WTC11 (cell line): ENCODE results near the gene FAM13A. TPM values are rescaled to one million over a fixed set of nuclear protein-coding genes. Genes with fewer than 3 reads are reported as not detected.

Experiments
- ATAC-seq: fragments of 200-7000 bp; cut with Tn5 transposase; 2 replicates; pipeline ENCODE4 v1.10.0; 2021; ENCODE audit warnings: mild to moderate bottlenecking, moderate library complexity
- CTCF ChIA-PET: fragments of 300-600 bp; sonication (Branson Sonifier 250); formaldehyde crosslinking; loops from one replicate; lab custom pipeline; 2021; ENCODE audit warnings: antibody characterized with exemption; lab: Charles Lee
- POLR2A ChIA-PET: fragments of 350-600 bp; sonication (Branson Sonifier 250); formaldehyde crosslinking; loops from one replicate; lab custom pipeline; 2021; ENCODE audit warnings: antibody characterized with exemption; lab: Charles Lee
- DNase-seq: peaks from one replicate; pipeline ENCODE4 v3.0.0; 2021; ENCODE audit warnings: low spot score
- H3K27ac Mint-ChIP-seq: 2 replicates; pipeline ENCODE4 v1.8.0; 2021; ENCODE audit warnings: mixed read lengths
- H3K27me3 Mint-ChIP-seq: 2 replicates; pipeline ENCODE4 v1.8.0; 2021; ENCODE audit warnings: low read depth, mild to moderate bottlenecking, moderate library complexity, mixed read lengths
- H3K36me3 Mint-ChIP-seq: 2 replicates; pipeline ENCODE4 v1.8.0; 2021; ENCODE audit warnings: mixed read lengths
- H3K4me1 Mint-ChIP-seq: 2 replicates; pipeline ENCODE4 v1.8.0; 2022; ENCODE audit warnings: mixed read lengths
- H3K4me3 Mint-ChIP-seq: 2 replicates; pipeline ENCODE4 v1.8.0; 2021; ENCODE audit warnings: mild to moderate bottlenecking, moderate library complexity, mixed read lengths
- H3K9me3 Mint-ChIP-seq: 2 replicates; pipeline ENCODE4 v1.8.0; 2021; ENCODE audit warnings: mixed read lengths
- CBFB ChIP-seq: sonication (generic); formaldehyde crosslinking; IDR thresholded peaks from 2 replicates; pipeline ENCODE4 v1.8.1; 2022; ENCODE audit warnings: mild to moderate bottlenecking, low read depth, missing genetic modification reagents
- CTCF ChIP-seq: fragments of 200-600 bp; IDR thresholded peaks from 2 replicates; pipeline ENCODE4 v1.8.0; 2022; ENCODE audit warnings: antibody characterized with exemption
- EMX1 ChIP-seq: fragments of 250-450 bp; sonication (Bioruptor Pico); IDR thresholded peaks from 2 replicates; pipeline ENCODE4 v1.8.0; 2021; ENCODE audit warnings: mild to moderate bottlenecking
- ESRRA ChIP-seq: sonication (generic); formaldehyde crosslinking; IDR thresholded peaks from 2 replicates; pipeline ENCODE4 v1.8.1; 2022; ENCODE audit warnings: mild to moderate bottlenecking, missing genetic modification reagents, borderline replicate concordance
- FOXJ3 ChIP-seq: sonication (generic); formaldehyde crosslinking; IDR thresholded peaks from 2 replicates; pipeline ENCODE4 v1.9.0; 2021; ENCODE audit warnings: missing genetic modification reagents, mild to moderate bottlenecking, borderline replicate concordance
- FOXK1 ChIP-seq: sonication (generic); formaldehyde crosslinking; IDR thresholded peaks from 2 replicates; pipeline ENCODE4 v1.8.0; 2022; ENCODE audit warnings: mild to moderate bottlenecking, moderate library complexity, missing genetic modification reagents
- GABPB1 ChIP-seq: sonication (generic); formaldehyde crosslinking; IDR thresholded peaks from 2 replicates; pipeline ENCODE4 v1.8.1; 2023; ENCODE audit warnings: mild to moderate bottlenecking, missing genetic modification reagents
- GRHL2 ChIP-seq: fragments of 250-450 bp; sonication (Bioruptor Pico); IDR thresholded peaks from 2 replicates; pipeline ENCODE4 v1.8.0; 2022; ENCODE audit warnings: mild to moderate bottlenecking, moderate library complexity; ENCODE audit not compliant: insufficient replicate concordance, severe bottlenecking
- HMGA2 ChIP-seq: fragments of 250-450 bp; sonication (Bioruptor Pico); IDR thresholded peaks from 2 replicates; pipeline ENCODE4 v1.4.0; 2021; ENCODE audit warnings: mild to moderate bottlenecking, moderate library complexity
- NFATC4 ChIP-seq: fragments of 250-450 bp; sonication (Bioruptor Pico); IDR thresholded peaks from 2 replicates; pipeline ENCODE4 v1.9.0; 2021; ENCODE audit warnings: mild to moderate bottlenecking
- NFYB ChIP-seq: sonication (generic); formaldehyde crosslinking; conservative IDR thresholded peaks from 2 replicates; pipeline ENCODE4 v1.8.0; 2022; ENCODE audit warnings: low read depth, missing genetic modification reagents
- OVOL2 ChIP-seq: fragments of 250-450 bp; sonication (Bioruptor Pico); IDR thresholded peaks from 2 replicates; pipeline ENCODE4 v1.9.0; 2021; ENCODE audit warnings: mild to moderate bottlenecking, borderline replicate concordance
- PRRX2 ChIP-seq: fragments of 250-450 bp; sonication (Bioruptor Pico); IDR thresholded peaks from 2 replicates; pipeline ENCODE4 v1.8.0; 2021; ENCODE audit warnings: mild to moderate bottlenecking
- SMAD3 ChIP-seq: sonication (generic); formaldehyde crosslinking; IDR thresholded peaks from 2 replicates; pipeline ENCODE4 v1.8.0; 2022; ENCODE audit warnings: missing genetic modification reagents, mild to moderate bottlenecking, borderline replicate concordance
- SOX15 ChIP-seq: fragments of 250-450 bp; sonication (Bioruptor Pico); IDR thresholded peaks from 2 replicates; pipeline ENCODE4 v1.9.0; 2021; ENCODE audit warnings: mild to moderate bottlenecking
- SP1 ChIP-seq: sonication (generic); formaldehyde crosslinking; conservative IDR thresholded peaks from 2 replicates; pipeline ENCODE4 v1.8.1; 2022; ENCODE audit warnings: missing genetic modification reagents
- TEAD4 ChIP-seq: sonication (generic); formaldehyde crosslinking; IDR thresholded peaks from 2 replicates; pipeline ENCODE4 v1.8.0; 2022; ENCODE audit warnings: mild to moderate bottlenecking, missing genetic modification reagents
- ZBTB43 ChIP-seq: sonication (generic); formaldehyde crosslinking; IDR thresholded peaks from 2 replicates; pipeline ENCODE4 v1.8.1; 2023; ENCODE audit warnings: mild to moderate bottlenecking, missing genetic modification reagents
- ZNF396 ChIP-seq: fragments of 250-450 bp; sonication (Bioruptor Pico); IDR thresholded peaks from 2 replicates; pipeline ENCODE4 v1.8.0; 2021; ENCODE audit warnings: mild to moderate bottlenecking, moderate library complexity, borderline replicate concordance
- ZNF416 ChIP-seq: fragments of 250-450 bp; sonication (Bioruptor Pico); IDR thresholded peaks from 2 replicates; pipeline ENCODE4 v1.9.0; 2021; ENCODE audit warnings: mild to moderate bottlenecking, inconsistent platforms
- ZNF671 ChIP-seq: fragments of 250-450 bp; sonication (Bioruptor Pico); IDR thresholded peaks from 2 replicates; pipeline ENCODE4 v1.8.0; 2021; ENCODE audit warnings: mild to moderate bottlenecking
- total RNA-seq: library from RNA; stranded (reverse); gene quantifications from 3 replicates; pipeline ENCODE4 v1.2.3, GENCODE V29; 2021
- TF ChIP-seq, protein P1 (sequence below): sonication (generic); formaldehyde crosslinking; IDR thresholded peaks from 2 replicates; pipeline ENCODE4 v1.8.0; 2023; ENCODE audit warnings: mild to moderate bottlenecking, missing genetic modification reagents
- TF ChIP-seq, protein P2 (sequence below): sonication (generic); formaldehyde crosslinking; IDR thresholded peaks from 2 replicates; pipeline ENCODE4 v1.8.0; 2022; ENCODE audit warnings: mild to moderate bottlenecking, missing genetic modification reagents
- TF ChIP-seq, protein P3 (sequence below): sonication (generic); formaldehyde crosslinking; IDR thresholded peaks from 2 replicates; pipeline ENCODE4 v1.8.1; 2022; ENCODE audit warnings: low read depth, mild to moderate bottlenecking, moderate library complexity, missing genetic modification reagents, borderline replicate concordance
- TF ChIP-seq, protein P4 (sequence below): sonication (generic); formaldehyde crosslinking; IDR thresholded peaks from 2 replicates; pipeline ENCODE4 v1.8.1; 2023; ENCODE audit warnings: mild to moderate bottlenecking, missing genetic modification reagents, moderate library complexity

The FAM13A gene
- total RNA-seq, 1 experiment from 2014 or later = 14.6 TPM

GRCh38 chr4:88949605-88950004, 107.4 kb downstream of the FAM13A start (continued):
- TF ChIP-seq SP1 (no peak), PRRX2 (CRISPR knock-in tag) (no peak), FOXJ3 (CRISPR knock-in tag) (no peak), GRHL2 (CRISPR knock-in tag) (no peak), NFYB (CRISPR knock-in tag) (no peak), SOX15 (no peak)
- TF ChIP-seq, protein P1, sequence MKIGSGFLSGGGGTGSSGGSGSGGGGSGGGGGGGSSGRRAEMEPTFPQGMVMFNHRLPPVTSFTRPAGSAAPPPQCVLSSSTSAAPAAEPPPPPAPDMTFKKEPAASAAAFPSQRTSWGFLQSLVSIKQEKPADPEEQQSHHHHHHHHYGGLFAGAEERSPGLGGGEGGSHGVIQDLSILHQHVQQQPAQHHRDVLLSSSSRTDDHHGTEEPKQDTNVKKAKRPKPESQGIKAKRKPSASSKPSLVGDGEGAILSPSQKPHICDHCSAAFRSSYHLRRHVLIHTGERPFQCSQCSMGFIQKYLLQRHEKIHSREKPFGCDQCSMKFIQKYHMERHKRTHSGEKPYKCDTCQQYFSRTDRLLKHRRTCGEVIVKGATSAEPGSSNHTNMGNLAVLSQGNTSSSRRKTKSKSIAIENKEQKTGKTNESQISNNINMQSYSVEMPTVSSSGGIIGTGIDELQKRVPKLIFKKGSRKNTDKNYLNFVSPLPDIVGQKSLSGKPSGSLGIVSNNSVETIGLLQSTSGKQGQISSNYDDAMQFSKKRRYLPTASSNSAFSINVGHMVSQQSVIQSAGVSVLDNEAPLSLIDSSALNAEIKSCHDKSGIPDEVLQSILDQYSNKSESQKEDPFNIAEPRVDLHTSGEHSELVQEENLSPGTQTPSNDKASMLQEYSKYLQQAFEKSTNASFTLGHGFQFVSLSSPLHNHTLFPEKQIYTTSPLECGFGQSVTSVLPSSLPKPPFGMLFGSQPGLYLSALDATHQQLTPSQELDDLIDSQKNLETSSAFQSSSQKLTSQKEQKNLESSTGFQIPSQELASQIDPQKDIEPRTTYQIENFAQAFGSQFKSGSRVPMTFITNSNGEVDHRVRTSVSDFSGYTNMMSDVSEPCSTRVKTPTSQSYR (CRISPR knock-in tag) = no peak
- TF ChIP-seq, protein P2, sequence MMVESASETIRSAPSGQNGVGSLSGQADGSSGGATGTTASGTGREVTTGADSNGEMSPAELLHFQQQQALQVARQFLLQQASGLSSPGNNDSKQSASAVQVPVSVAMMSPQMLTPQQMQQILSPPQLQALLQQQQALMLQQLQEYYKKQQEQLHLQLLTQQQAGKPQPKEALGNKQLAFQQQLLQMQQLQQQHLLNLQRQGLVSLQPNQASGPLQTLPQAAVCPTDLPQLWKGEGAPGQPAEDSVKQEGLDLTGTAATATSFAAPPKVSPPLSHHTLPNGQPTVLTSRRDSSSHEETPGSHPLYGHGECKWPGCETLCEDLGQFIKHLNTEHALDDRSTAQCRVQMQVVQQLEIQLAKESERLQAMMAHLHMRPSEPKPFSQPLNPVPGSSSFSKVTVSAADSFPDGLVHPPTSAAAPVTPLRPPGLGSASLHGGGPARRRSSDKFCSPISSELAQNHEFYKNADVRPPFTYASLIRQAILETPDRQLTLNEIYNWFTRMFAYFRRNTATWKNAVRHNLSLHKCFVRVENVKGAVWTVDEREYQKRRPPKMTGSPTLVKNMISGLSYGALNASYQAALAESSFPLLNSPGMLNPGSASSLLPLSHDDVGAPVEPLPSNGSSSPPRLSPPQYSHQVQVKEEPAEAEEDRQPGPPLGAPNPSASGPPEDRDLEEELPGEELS (CRISPR knock-in tag) = no peak

DNA sequence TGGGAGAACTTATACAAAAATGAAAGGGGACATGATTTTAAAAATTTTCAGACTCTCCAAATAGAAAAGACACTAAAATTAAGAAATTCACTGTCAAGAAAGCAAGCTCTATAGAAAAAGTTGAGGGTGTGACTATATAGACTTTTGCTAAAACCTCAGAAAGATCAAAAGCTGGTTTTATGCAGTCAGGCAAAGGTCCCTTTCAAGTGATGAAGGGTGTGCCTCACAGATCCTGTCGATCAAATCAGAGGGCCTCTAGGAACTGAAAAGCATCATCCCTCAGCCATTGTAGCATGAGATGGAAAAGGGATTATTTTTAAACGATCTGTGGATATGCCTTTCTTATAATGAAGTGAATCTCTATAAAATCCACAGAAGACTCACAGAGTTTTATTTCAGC, 116.5 kb downstream of the FAM13A start:
- no peak for ATAC-seq
- H3K27ac Mint-ChIP-seq = no peak overlapping the region
- ChIA-PET POLR2A (no interaction called here), CTCF (no interaction called here)
- no peak overlapping the region for H3K4me3 Mint-ChIP-seq
- H3K36me3 Mint-ChIP-seq = no peaks in the 10 kb centered on the region
- H3K27me3 Mint-ChIP-seq = no peaks in the 10 kb centered on the region
- H3K4me1 Mint-ChIP-seq = peaks cover 34% of the 10 kb centered on the region
- no peaks in the 10 kb centered on the region for H3K9me3 Mint-ChIP-seq
- TF ChIP-seq GABPB1 (CRISPR knock-in tag) (no peak), CBFB (no peak), TEAD4 (CRISPR knock-in tag) (no peak), FOXK1 (CRISPR knock-in tag) (no peak), EMX1 (no peak), SMAD3 (CRISPR knock-in tag) (no peak), OVOL2 (CRISPR knock-in tag) (no peak), NFATC4 (CRISPR knock-in tag) (no peak), ZNF416 (CRISPR knock-in tag) (no peak)
- no peak for DNase-seq

GRCh38 chr4:88939697-88940096, 117.3 kb downstream of the FAM13A start:
- ATAC-seq (no peak), DNase-seq (no peak)
- Mint-ChIP-seq H3K27me3 (no peaks in the 10 kb centered on the region), H3K27ac (no peak overlapping the region), H3K4me3 (no peak overlapping the region), H3K9me3 (no peaks in the 10 kb centered on the region), H3K36me3 (no peaks in the 10 kb centered on the region), H3K4me1 (peaks cover 28% of the 10 kb centered on the region)
- POLR2A ChIA-PET = no interaction called here
- CTCF ChIA-PET = no interaction called here
- TF ChIP-seq, protein P3, sequence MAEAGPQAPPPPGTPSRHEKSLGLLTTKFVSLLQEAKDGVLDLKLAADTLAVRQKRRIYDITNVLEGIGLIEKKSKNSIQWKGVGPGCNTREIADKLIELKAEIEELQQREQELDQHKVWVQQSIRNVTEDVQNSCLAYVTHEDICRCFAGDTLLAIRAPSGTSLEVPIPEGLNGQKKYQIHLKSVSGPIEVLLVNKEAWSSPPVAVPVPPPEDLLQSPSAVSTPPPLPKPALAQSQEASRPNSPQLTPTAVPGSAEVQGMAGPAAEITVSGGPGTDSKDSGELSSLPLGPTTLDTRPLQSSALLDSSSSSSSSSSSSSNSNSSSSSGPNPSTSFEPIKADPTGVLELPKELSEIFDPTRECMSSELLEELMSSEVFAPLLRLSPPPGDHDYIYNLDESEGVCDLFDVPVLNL (CRISPR knock-in tag) = no peak
- TF ChIP-seq ZNF671 (CRISPR knock-in tag) = no peak
- TF ChIP-seq HMGA2 (CRISPR knock-in tag) = no peak
- TF ChIP-seq ZBTB43 (CRISPR knock-in tag) = no peak
- no peak for TF ChIP-seq ESRRA (CRISPR knock-in tag)
- TF ChIP-seq, protein P2 (CRISPR knock-in tag) = no peak
- TF ChIP-seq, protein P4, sequence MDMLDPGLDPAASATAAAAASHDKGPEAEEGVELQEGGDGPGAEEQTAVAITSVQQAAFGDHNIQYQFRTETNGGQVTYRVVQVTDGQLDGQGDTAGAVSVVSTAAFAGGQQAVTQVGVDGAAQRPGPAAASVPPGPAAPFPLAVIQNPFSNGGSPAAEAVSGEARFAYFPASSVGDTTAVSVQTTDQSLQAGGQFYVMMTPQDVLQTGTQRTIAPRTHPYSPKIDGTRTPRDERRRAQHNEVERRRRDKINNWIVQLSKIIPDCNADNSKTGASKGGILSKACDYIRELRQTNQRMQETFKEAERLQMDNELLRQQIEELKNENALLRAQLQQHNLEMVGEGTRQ = no peak
- TF ChIP-seq CTCF = no peak
- TF ChIP-seq ZNF396 (CRISPR knock-in tag) = no peak
- no peak for TF ChIP-seq PRRX2 (CRISPR knock-in tag)
